ENCODE data around the gene SH3PXD2B.

DNA sequence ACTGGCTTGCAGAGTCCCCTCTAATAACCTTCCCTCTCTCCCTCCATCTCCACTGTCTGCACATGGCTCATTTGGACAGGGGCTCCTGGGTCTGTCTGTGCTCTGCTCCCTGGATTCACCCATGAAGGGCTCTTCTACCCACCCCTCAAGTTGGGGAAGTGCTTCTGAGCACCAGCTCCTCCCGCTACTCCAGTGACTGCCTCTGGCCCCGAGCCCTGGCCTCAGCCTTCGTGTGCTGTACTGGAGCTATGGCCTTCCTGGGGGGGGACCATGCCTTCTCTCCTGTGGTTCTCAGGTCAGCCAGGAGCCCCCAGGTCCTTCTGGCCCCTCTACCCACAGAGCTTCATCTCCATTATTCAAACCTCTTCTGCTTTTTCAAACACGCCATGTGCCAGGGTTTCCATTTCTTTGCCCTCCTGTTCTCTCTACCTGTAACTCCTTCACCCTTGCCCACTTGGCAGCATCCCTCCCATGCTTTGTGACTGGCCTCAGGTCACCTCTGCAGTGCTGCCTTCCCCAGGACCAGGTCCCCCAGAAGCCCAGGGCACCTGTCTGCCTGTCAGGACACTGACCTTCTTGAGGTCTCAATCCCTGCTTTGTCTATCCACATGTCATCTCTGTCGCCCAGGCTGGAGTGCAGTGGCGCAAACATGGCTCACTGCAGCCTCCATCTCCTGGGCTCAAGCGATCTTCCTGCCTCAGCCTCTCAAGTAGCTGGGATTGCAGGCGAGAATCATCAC lies 9.5 kb downstream of the SH3PXD2B start:
- TF ChIP-seq, protein P1, sequence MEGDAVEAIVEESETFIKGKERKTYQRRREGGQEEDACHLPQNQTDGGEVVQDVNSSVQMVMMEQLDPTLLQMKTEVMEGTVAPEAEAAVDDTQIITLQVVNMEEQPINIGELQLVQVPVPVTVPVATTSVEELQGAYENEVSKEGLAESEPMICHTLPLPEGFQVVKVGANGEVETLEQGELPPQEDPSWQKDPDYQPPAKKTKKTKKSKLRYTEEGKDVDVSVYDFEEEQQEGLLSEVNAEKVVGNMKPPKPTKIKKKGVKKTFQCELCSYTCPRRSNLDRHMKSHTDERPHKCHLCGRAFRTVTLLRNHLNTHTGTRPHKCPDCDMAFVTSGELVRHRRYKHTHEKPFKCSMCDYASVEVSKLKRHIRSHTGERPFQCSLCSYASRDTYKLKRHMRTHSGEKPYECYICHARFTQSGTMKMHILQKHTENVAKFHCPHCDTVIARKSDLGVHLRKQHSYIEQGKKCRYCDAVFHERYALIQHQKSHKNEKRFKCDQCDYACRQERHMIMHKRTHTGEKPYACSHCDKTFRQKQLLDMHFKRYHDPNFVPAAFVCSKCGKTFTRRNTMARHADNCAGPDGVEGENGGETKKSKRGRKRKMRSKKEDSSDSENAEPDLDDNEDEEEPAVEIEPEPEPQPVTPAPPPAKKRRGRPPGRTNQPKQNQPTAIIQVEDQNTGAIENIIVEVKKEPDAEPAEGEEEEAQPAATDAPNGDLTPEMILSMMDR (conservative IDR thresholded peaks at IDR 0.05; ENCODE audit: low read length): no peak
- TF ChIP-seq EZH2phosphoT487 (IDR thresholded peaks at IDR 0.05; ENCODE audit: borderline replicate concordance, low read depth, low read length): no peak
